ENCODE results near the gene SLC9A4.

DNA sequence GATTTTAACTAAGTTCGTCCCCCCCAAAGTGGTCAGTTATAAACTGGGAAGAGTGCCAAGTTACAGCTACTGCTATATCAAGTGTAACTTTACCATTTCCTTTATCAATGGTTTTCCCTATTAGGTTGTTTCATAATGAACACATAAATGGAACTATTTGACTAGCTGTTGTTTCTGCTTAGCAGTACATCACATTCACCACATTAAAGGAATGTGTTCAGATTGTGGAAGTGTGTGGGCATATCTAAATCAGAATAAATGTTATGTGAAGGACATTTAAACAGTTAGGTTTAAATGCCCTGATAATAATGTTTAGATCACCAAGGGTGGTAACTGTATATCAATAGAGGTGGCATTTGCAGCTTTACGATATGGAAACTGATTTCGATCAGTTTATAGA, 45.1 kb downstream of the SLC9A4 start:
- TF ChIP-seq, protein P1, sequence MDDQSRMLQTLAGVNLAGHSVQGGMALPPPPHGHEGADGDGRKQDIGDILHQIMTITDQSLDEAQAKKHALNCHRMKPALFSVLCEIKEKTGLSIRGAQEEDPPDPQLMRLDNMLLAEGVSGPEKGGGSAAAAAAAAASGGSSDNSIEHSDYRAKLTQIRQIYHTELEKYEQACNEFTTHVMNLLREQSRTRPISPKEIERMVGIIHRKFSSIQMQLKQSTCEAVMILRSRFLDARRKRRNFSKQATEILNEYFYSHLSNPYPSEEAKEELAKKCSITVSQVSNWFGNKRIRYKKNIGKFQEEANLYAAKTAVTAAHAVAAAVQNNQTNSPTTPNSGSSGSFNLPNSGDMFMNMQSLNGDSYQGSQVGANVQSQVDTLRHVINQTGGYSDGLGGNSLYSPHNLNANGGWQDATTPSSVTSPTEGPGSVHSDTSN (IDR thresholded peaks at IDR 0.05; ENCODE audit: insufficient replicate concordance, low read depth, low read length), result no peak
- TF ChIP-seq MEF2A (IDR thresholded peaks at IDR 0.05; ENCODE audit: insufficient read depth, low read depth, low read length) (no peak), YY1 (IDR thresholded peaks at IDR 0.05; ENCODE audit: low read depth, low read length) (no peak), POLR2A (IDR thresholded peaks at IDR 0.05; ENCODE audit: low read depth, low read length) (no peak), TCF12 (IDR thresholded peaks at IDR 0.05; ENCODE audit: low read depth, low read length) (no peak)
- TF ChIP-seq, protein P2, sequence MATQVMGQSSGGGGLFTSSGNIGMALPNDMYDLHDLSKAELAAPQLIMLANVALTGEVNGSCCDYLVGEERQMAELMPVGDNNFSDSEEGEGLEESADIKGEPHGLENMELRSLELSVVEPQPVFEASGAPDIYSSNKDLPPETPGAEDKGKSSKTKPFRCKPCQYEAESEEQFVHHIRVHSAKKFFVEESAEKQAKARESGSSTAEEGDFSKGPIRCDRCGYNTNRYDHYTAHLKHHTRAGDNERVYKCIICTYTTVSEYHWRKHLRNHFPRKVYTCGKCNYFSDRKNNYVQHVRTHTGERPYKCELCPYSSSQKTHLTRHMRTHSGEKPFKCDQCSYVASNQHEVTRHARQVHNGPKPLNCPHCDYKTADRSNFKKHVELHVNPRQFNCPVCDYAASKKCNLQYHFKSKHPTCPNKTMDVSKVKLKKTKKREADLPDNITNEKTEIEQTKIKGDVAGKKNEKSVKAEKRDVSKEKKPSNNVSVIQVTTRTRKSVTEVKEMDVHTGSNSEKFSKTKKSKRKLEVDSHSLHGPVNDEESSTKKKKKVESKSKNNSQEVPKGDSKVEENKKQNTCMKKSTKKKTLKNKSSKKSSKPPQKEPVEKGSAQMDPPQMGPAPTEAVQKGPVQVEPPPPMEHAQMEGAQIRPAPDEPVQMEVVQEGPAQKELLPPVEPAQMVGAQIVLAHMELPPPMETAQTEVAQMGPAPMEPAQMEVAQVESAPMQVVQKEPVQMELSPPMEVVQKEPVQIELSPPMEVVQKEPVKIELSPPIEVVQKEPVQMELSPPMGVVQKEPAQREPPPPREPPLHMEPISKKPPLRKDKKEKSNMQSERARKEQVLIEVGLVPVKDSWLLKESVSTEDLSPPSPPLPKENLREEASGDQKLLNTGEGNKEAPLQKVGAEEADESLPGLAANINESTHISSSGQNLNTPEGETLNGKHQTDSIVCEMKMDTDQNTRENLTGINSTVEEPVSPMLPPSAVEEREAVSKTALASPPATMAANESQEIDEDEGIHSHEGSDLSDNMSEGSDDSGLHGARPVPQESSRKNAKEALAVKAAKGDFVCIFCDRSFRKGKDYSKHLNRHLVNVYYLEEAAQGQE (IDR thresholded peaks at IDR 0.05; ENCODE audit: low read depth, low read length), result no peak
- TF ChIP-seq, protein P3, sequence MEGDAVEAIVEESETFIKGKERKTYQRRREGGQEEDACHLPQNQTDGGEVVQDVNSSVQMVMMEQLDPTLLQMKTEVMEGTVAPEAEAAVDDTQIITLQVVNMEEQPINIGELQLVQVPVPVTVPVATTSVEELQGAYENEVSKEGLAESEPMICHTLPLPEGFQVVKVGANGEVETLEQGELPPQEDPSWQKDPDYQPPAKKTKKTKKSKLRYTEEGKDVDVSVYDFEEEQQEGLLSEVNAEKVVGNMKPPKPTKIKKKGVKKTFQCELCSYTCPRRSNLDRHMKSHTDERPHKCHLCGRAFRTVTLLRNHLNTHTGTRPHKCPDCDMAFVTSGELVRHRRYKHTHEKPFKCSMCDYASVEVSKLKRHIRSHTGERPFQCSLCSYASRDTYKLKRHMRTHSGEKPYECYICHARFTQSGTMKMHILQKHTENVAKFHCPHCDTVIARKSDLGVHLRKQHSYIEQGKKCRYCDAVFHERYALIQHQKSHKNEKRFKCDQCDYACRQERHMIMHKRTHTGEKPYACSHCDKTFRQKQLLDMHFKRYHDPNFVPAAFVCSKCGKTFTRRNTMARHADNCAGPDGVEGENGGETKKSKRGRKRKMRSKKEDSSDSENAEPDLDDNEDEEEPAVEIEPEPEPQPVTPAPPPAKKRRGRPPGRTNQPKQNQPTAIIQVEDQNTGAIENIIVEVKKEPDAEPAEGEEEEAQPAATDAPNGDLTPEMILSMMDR (IDR thresholded peaks at IDR 0.05 in 2 of 3, conservative IDR thresholded peaks at IDR 0.05 in 1 of 3; ENCODE audit: control insufficient read depth in 2 of 3, extremely low read depth in 1 of 3, insufficient read depth in 1 of 3, low read depth in 3 of 3, low read length in 3 of 3), result no peak
